NCI-H2107 treated with DMSO at 0.1 percent for 48 hours (cell line): ENCODE data around the gene L1CAM.
A peak's percentile ranks its signal among the peaks of the same experiment; 100 is the strongest.

ENCODE experiments used
- DNase-seq: peaks from one replicate; lab custom pipeline; 2025; ENCODE audit not compliant: unreplicated experiment; lab: John Stamatoyannopoulos, UW

The L1CAM gene

GRCh38 chrX:153905481-153906095, 19.6 kb upstream of the L1CAM start:
- DNase-seq: no peak

GRCh38 chrX:153903991-153904957, 18.3 kb upstream of the L1CAM start, which contains the start of gene AVPR2:
Gene AVPR2, plus strand, starts transcription at chrX:153904673. Its CDS starts 473 bp downstream, at chrX:153905146.
- DNase-seq: no peak

GRCh38 chrX:153903238-153903980, 17.4 kb upstream of the L1CAM start:
- DNase-seq: no peak

GRCh38 chrX:153902385-153902784, 16.4 kb upstream of the L1CAM start:
- no peak for DNase-seq

GRCh38 chrX:153901753-153902140, 15.8 kb upstream of the L1CAM start:
- no peak for DNase-seq

GRCh38 chrX:153900831-153901752, 15.1 kb upstream of the L1CAM start:
- peak; percentile 63 for DNase-seq

- no peak for DNase-seq
These were observed 11.9 kb upstream of the L1CAM start for GRCh38 chrX:153897899-153898298.

GRCh38 chrX:153889123-153889522, 3.1 kb upstream of the L1CAM start:
- DNase-seq: no peak

GRCh38 chrX:153888344-153888743, 2.4 kb upstream of the L1CAM start:
- DNase-seq: no peak

- DNase-seq: no peak
These were observed 1.4 kb upstream of the L1CAM start for GRCh38 chrX:153887385-153887784.

- DNase-seq: no peak
These were observed 942 bp upstream of the L1CAM start for GRCh38 chrX:153886915-153887314.

- DNase-seq: no peak
These were observed 675 bp downstream of the L1CAM start for GRCh38 chrX:153885208-153885787.

- DNase-seq: no peak
These were observed 1.4 kb downstream of the L1CAM start for GRCh38 chrX:153884590-153884989.

GRCh38 chrX:153884136-153884535, 1.8 kb downstream of the L1CAM start:
- peak; percentile 45 for DNase-seq

GRCh38 chrX:153883163-153883843, 2.7 kb downstream of the L1CAM start:
- no peak for DNase-seq

- DNase-seq: no peak
These were observed 3.4 kb downstream of the L1CAM start for GRCh38 chrX:153882557-153882956.

GRCh38 chrX:153882086-153882498, 3.9 kb downstream of the L1CAM start:
- no peak for DNase-seq

GRCh38 chrX:153881281-153881680, 4.7 kb downstream of the L1CAM start:
- no peak for DNase-seq

GRCh38 chrX:153880440-153880815, 5.5 kb downstream of the L1CAM start:
- no peak for DNase-seq
